Measurements from ENCODE around the gene SLC25A44. TPM values are rescaled to one million over a fixed set of nuclear protein-coding genes. Genes with fewer than 3 reads are reported as not detected.

Gene SLC25A44
- total RNA-seq, 1 experiment from 2014 or later: 33.0 TPM

DNA sequence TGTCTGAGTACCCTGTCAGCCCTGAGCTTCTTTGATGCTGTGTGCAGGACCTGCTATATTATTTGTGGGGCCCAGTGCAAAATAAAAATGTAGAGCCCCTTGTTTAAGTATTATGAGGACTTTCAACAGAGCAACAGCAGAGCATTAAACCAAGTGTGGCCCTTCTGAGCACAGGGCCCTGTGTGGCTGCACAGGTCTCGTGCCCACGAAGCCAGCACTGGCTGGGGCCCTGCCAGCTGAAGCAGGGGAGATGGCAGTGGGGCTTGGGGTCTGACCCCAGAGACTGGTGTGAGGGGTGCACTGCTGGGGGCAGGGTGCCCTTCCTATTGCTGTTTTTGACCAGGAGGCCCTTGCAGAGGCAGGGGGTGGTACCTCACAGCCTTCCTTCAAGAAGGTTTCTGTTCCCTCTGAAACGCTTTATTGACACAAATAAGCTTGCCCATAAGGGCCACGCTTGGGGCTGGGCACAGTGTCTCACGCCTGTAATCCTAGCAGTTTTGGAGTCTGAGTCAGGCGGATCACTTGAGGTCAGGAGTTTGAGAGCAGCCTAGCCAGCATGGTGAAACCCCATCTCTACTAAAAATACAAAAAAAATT lies 42.7 kb upstream of the SLC25A44 start:
- CTCF ChIA-PET: no interaction called here
- peaks cover 8% of the 10 kb centered on the region for H3K4me1 ChIP-seq (ENCODE audit: control insufficient read depth, insufficient read depth, low read length)
- ATAC-seq: no peak

DNA sequence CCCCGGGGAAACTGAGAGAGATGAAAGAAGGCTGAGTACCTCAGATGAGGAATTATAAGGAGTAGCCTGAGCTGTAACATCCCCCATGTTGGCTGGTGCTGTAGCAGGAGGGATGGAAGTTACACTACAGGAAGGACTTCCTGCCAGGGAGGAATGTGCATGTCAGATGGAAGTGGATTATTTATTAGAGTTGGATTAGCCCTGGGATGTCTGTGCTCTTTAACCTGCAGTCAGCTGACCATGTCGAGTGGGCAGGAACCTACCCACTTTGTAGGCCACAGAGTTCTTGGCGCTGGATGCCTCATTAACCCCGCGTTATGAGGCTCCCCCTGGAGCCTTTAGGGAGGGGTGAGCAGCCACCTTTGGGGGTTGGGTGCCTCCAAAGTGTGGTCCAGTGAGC lies 41.3 kb upstream of the SLC25A44 start:
- ChIA-PET POLR2A (no interaction called here), CTCF (interaction anchor here (1.2 kb wide), 1 partner anchor 72 kb away, joined by 5 read pairs; no protein-coding TSS in a partner anchor)
- in situ Hi-C loops (cut with HindIII; ENCODE audit: low pct_unique_long_range_greater_than_20kb, low sequenced_read_pairs): no loop called here
- Histone ChIP-seq H3K27ac (ENCODE audit: low read length) (no peak overlapping the region), H3K4me3 (ENCODE audit: low read depth in 2 of 2, low read length in 2 of 2) (no peak overlapping the region), H3K27me3 (ENCODE audit: control insufficient read depth, insufficient read depth, low read length) (no peaks in the 10 kb centered on the region), H3K9me3 (ENCODE audit: control insufficient read depth, insufficient read depth, low read depth, low read length) (no peaks in the 10 kb centered on the region), H3K36me3 (ENCODE audit: control insufficient read depth, insufficient read depth, low read length) (no peaks in the 10 kb centered on the region), H3K4me1 (ENCODE audit: control insufficient read depth, insufficient read depth, low read length) (no peaks in the 10 kb centered on the region; the same call in 1 of the 2 replicates)
- DNase-seq (ENCODE audit: low read depth, low spot score): no peak
- TF ChIP-seq TCF7L2 (IDR thresholded peaks at IDR 0.05; ENCODE audit: low read depth, low read length) (no peak), POLR2AphosphoS5 (IDR thresholded peaks at IDR 0.05; ENCODE audit: low read depth, low read length) (no peak), SIN3A (IDR thresholded peaks at IDR 0.05; ENCODE audit: borderline replicate concordance, insufficient read depth, low read depth, low read length) (no peak)
- TF ChIP-seq, protein P1, sequence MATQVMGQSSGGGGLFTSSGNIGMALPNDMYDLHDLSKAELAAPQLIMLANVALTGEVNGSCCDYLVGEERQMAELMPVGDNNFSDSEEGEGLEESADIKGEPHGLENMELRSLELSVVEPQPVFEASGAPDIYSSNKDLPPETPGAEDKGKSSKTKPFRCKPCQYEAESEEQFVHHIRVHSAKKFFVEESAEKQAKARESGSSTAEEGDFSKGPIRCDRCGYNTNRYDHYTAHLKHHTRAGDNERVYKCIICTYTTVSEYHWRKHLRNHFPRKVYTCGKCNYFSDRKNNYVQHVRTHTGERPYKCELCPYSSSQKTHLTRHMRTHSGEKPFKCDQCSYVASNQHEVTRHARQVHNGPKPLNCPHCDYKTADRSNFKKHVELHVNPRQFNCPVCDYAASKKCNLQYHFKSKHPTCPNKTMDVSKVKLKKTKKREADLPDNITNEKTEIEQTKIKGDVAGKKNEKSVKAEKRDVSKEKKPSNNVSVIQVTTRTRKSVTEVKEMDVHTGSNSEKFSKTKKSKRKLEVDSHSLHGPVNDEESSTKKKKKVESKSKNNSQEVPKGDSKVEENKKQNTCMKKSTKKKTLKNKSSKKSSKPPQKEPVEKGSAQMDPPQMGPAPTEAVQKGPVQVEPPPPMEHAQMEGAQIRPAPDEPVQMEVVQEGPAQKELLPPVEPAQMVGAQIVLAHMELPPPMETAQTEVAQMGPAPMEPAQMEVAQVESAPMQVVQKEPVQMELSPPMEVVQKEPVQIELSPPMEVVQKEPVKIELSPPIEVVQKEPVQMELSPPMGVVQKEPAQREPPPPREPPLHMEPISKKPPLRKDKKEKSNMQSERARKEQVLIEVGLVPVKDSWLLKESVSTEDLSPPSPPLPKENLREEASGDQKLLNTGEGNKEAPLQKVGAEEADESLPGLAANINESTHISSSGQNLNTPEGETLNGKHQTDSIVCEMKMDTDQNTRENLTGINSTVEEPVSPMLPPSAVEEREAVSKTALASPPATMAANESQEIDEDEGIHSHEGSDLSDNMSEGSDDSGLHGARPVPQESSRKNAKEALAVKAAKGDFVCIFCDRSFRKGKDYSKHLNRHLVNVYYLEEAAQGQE (IDR thresholded peaks at IDR 0.05; ENCODE audit: insufficient read depth in 1 of 2, low read depth in 2 of 2, low read length in 1 of 2): no peak
- TF ChIP-seq, protein P2, sequence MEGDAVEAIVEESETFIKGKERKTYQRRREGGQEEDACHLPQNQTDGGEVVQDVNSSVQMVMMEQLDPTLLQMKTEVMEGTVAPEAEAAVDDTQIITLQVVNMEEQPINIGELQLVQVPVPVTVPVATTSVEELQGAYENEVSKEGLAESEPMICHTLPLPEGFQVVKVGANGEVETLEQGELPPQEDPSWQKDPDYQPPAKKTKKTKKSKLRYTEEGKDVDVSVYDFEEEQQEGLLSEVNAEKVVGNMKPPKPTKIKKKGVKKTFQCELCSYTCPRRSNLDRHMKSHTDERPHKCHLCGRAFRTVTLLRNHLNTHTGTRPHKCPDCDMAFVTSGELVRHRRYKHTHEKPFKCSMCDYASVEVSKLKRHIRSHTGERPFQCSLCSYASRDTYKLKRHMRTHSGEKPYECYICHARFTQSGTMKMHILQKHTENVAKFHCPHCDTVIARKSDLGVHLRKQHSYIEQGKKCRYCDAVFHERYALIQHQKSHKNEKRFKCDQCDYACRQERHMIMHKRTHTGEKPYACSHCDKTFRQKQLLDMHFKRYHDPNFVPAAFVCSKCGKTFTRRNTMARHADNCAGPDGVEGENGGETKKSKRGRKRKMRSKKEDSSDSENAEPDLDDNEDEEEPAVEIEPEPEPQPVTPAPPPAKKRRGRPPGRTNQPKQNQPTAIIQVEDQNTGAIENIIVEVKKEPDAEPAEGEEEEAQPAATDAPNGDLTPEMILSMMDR (IDR thresholded peaks at IDR 0.05): no peak
- intact Hi-C loops (cut with micrococcal nuclease; ENCODE audit: unreplicated experiment): no loop called here
- ATAC-seq: no peak
- no TSS peak for BruUV-seq (replicated peaks)

More for the DNA sequence above, 42.7 kb upstream of the SLC25A44 start:
- Histone ChIP-seq H3K27me3 (ENCODE audit: control insufficient read depth, insufficient read depth, low read length) (no peaks in the 10 kb centered on the region), H3K27ac (ENCODE audit: low read length) (no peak overlapping the region), H3K9me3 (ENCODE audit: control insufficient read depth, insufficient read depth, low read depth, low read length) (no peaks in the 10 kb centered on the region), H3K4me3 (ENCODE audit: low read depth in 2 of 2, low read length in 2 of 2) (no peak overlapping the region), H3K36me3 (ENCODE audit: control insufficient read depth, insufficient read depth, low read length) (no peaks in the 10 kb centered on the region)
- in situ Hi-C loops (cut with HindIII; ENCODE audit: low pct_unique_long_range_greater_than_20kb, low sequenced_read_pairs) (no loop called here), intact Hi-C loops (cut with micrococcal nuclease; ENCODE audit: unreplicated experiment) (no loop called here)
- POLR2A ChIA-PET: no interaction called here
- no TSS peak for BruUV-seq (replicated peaks)
- TF ChIP-seq TCF7L2 (IDR thresholded peaks at IDR 0.05; ENCODE audit: low read depth, low read length) (no peak), SIN3A (IDR thresholded peaks at IDR 0.05; ENCODE audit: borderline replicate concordance, insufficient read depth, low read depth, low read length) (no peak)
- TF ChIP-seq, protein P2 (IDR thresholded peaks at IDR 0.05): no peak
- DNase-seq (ENCODE audit: low read depth, low spot score): no peak
